ENCODE measurements around the gene KPNA6.

Gene KPNA6

GRCh38 chr1:32195972-32196823 is 88.3 kb downstream of the KPNA6 start:
- Histone ChIP-seq H4K20me1 (ENCODE audit: low read depth, low read length) (no peaks in the 10 kb centered on the region), H3K9ac (ENCODE audit: low read length) (no peak overlapping the region), H3K4me3 (ENCODE audit: insufficient read depth, low read length, poor library complexity, severe bottlenecking) (no peak overlapping the region), H3K79me2 (ENCODE audit: insufficient read depth, low read length) (no peaks in the 10 kb centered on the region), H3K4me2 (ENCODE audit: low read depth, low read length, poor library complexity, severe bottlenecking) (no peak overlapping the region), H3F3A (ENCODE audit: insufficient read depth) (peaks cover 11% of the 10 kb centered on the region), H3K27me3 (ENCODE audit: low read length) (no peaks in the 10 kb centered on the region), H3K9me2 (replicated peaks; ENCODE audit: insufficient read depth, low read length) (no peaks in the 10 kb centered on the region), H3K36me3 (ENCODE audit: low read length) (peaks cover 18% of the 10 kb centered on the region), H3K9me3 (ENCODE audit: insufficient read depth, low read length) (no peaks in the 10 kb centered on the region), H2AFZ (ENCODE audit: low read depth, low read length, severe bottlenecking) (no peak overlapping the region), H3K27ac (ENCODE audit: low read depth, low read length) (no peak overlapping the region)
- TF ChIP-seq EZH2phosphoT487 (conservative IDR thresholded peaks at IDR 0.05; ENCODE audit: low read length) (no peak), CTCF (IDR thresholded peaks at IDR 0.05; ENCODE audit: insufficient read depth, low read length, poor library complexity, severe bottlenecking) (no peak)

GRCh38 chr1:32197074-32197473 is 89.2 kb downstream of the KPNA6 start:
- Histone ChIP-seq H3F3A (ENCODE audit: insufficient read depth) (peaks cover 16% of the 10 kb centered on the region), H3K27me3 (ENCODE audit: low read length) (no peaks in the 10 kb centered on the region), H2AFZ (ENCODE audit: low read depth, low read length, severe bottlenecking) (no peak overlapping the region), H3K79me2 (ENCODE audit: insufficient read depth, low read length) (0 out of 2 replicates have a peak, but pooled peaks cover 1% of the 10 kb centered on the region), H3K9ac (ENCODE audit: low read length) (no peak overlapping the region), H3K4me2 (ENCODE audit: low read depth, low read length, poor library complexity, severe bottlenecking) (no peak overlapping the region), H3K9me3 (ENCODE audit: insufficient read depth, low read length) (no peaks in the 10 kb centered on the region), H3K9me2 (replicated peaks; ENCODE audit: insufficient read depth, low read length) (no peaks in the 10 kb centered on the region), H3K36me3 (ENCODE audit: low read length) (peaks cover 9% of the 10 kb centered on the region; the same call in 1 of the 2 replicates), H3K4me3 (ENCODE audit: insufficient read depth, low read length, poor library complexity, severe bottlenecking) (no peak overlapping the region), H3K27ac (ENCODE audit: low read depth, low read length) (no peak overlapping the region), H4K20me1 (ENCODE audit: low read depth, low read length) (no peaks in the 10 kb centered on the region)
- TF ChIP-seq CTCF (IDR thresholded peaks at IDR 0.05; ENCODE audit: insufficient read depth, low read length, poor library complexity, severe bottlenecking) = no peak
- no peak for TF ChIP-seq EZH2phosphoT487 (conservative IDR thresholded peaks at IDR 0.05; ENCODE audit: low read length)

GRCh38 chr1:32197837-32198236 is 90.0 kb downstream of the KPNA6 start:
- Histone ChIP-seq H3K4me3 (ENCODE audit: insufficient read depth, low read length, poor library complexity, severe bottlenecking) (no peak overlapping the region), H4K20me1 (ENCODE audit: low read depth, low read length) (no peaks in the 10 kb centered on the region), H3F3A (ENCODE audit: insufficient read depth) (peaks cover 19% of the 10 kb centered on the region), H3K9me3 (ENCODE audit: insufficient read depth, low read length) (no peaks in the 10 kb centered on the region), H3K27ac (ENCODE audit: low read depth, low read length) (no peak overlapping the region), H3K9ac (ENCODE audit: low read length) (no peak overlapping the region), H2AFZ (ENCODE audit: low read depth, low read length, severe bottlenecking) (no peak overlapping the region), H3K9me2 (replicated peaks; ENCODE audit: insufficient read depth, low read length) (no peaks in the 10 kb centered on the region), H3K27me3 (ENCODE audit: low read length) (no peaks in the 10 kb centered on the region), H3K36me3 (ENCODE audit: low read length) (peaks cover 7% of the 10 kb centered on the region; the same call in 1 of the 2 replicates), H3K4me2 (ENCODE audit: low read depth, low read length, poor library complexity, severe bottlenecking) (no peak overlapping the region), H3K79me2 (ENCODE audit: insufficient read depth, low read length) (0 out of 2 replicates have a peak, but pooled peaks cover 3% of the 10 kb centered on the region)
- TF ChIP-seq CTCF (IDR thresholded peaks at IDR 0.05; ENCODE audit: insufficient read depth, low read length, poor library complexity, severe bottlenecking) (no peak), EZH2phosphoT487 (conservative IDR thresholded peaks at IDR 0.05; ENCODE audit: low read length) (no peak)

All from SU-DHL-6 (cell line).